ENCODE results near the gene BROX. TPM values are rescaled to one million over a fixed set of nuclear protein-coding genes. Genes with fewer than 3 reads are reported as not detected.

The BROX gene
- total RNA-seq, 5 donors from 2014 or later (not counting 1 experiment from before 2014, with no cell fraction given): 45.3 to 53.9 (median 52.0) TPM

- Mint-ChIP-seq H3K36me3 (peaks cover 8% of the 10 kb centered on the region), H3K4me3 (peak overlapping the region in 1 of 3 donors; percentile 62), H3K4me1 (peaks cover 13 to 23% (median 19%) of the 10 kb centered on the region in 3 donors), H3K27ac (peak overlapping the region; percentile 35 to 79), H3K27me3 (peaks cover 3 to 12% of the 10 kb centered on the region in 2 donors), H3K9me3 (peaks cover 7 to 13% (median 11%) of the 10 kb centered on the region in 3 donors)
- H3K9me3 ChIP-seq: no peaks in the 10 kb centered on the region
- DNase-seq: peak in 3 of 35 experiments; percentile 2 to 15 (median 3)
- ChIA-PET CTCF (no interaction called here), POLR2A (no interaction called here)
- peak in 2 of 4 experiments; percentile 27 to 58 for ATAC-seq (replicated peaks in 1 of 4)
- WGBS (ENCODE audit: insufficient coverage): no CpG with 5 or more reads among the region's 4 CpGs
- peaks cover 4 to 16% of the 10 kb centered on the region in 2 experiments for H3K4me1 ChIP-seq (ENCODE audit: control insufficient read depth in 1 of 2, extremely low read depth in 1 of 2, insufficient read depth in 2 of 2, low read length in 2 of 2)
- no peaks in the 10 kb centered on the region for H3K36me3 ChIP-seq (ENCODE audit: control insufficient read depth in 2 of 2, extremely low read depth in 1 of 2, insufficient read depth in 1 of 2, low read length in 1 of 2)
- H3K4me3 ChIP-seq (ENCODE audit: control insufficient read depth in 1 of 2, extremely low read depth in 1 of 2, low read length in 1 of 2): no peak overlapping the region
- H3K27me3 ChIP-seq (replicated peaks in 1 of 2; ENCODE audit: control insufficient read depth in 2 of 2, extremely low read depth in 1 of 2, insufficient read depth in 2 of 2, low read length in 1 of 2): peaks cover 0 to 3% of the 10 kb centered on the region in 2 experiments
- peak overlapping the region; percentile 19 for H3K27ac ChIP-seq (ENCODE audit: low read length)
Observed at GRCh38 chr1:222772996-222773379, 60.6 kb downstream of the BROX start.

GRCh38 chr1:222777463-222777862 is 65.1 kb downstream of the BROX start:
- H3K27me3 Mint-ChIP-seq: peaks cover 7 to 11% of the 10 kb centered on the region in 2 donors
- H3K36me3 Mint-ChIP-seq: no peaks in the 10 kb centered on the region
- ChIA-PET POLR2A (interaction anchor here in 1 of 2 donors (0.7 kb wide), 1 partner anchor 60 kb away, joined by 5 read pairs; no protein-coding TSS in a partner anchor), CTCF (no interaction called here)
- DNase-seq: no peak
- H3K4me1 Mint-ChIP-seq: peaks cover 9 to 12% (median 11%) of the 10 kb centered on the region in 3 donors
- Histone ChIP-seq H3K4me3 (ENCODE audit: control insufficient read depth in 1 of 2, extremely low read depth in 1 of 2, low read length in 1 of 2) (no peak overlapping the region), H3K36me3 (ENCODE audit: control insufficient read depth in 2 of 2, extremely low read depth in 1 of 2, insufficient read depth in 1 of 2, low read length in 1 of 2) (no peaks in the 10 kb centered on the region), H3K27ac (ENCODE audit: low read length) (no peak overlapping the region), H3K4me1 (ENCODE audit: control insufficient read depth in 1 of 2, extremely low read depth in 1 of 2, insufficient read depth in 2 of 2, low read length in 2 of 2) (peaks cover 0 to 6% of the 10 kb centered on the region in 2 experiments), H3K9me3 (no peaks in the 10 kb centered on the region), H3K27me3 (replicated peaks in 1 of 2; ENCODE audit: control insufficient read depth in 2 of 2, extremely low read depth in 1 of 2, insufficient read depth in 2 of 2, low read length in 1 of 2) (peaks cover 0 to 5% of the 10 kb centered on the region in 2 experiments)
- H3K27ac Mint-ChIP-seq: no peak overlapping the region
- no peaks in the 10 kb centered on the region for H3K9me3 Mint-ChIP-seq
- no peak overlapping the region for H3K4me3 Mint-ChIP-seq
- ATAC-seq (replicated peaks in 1 of 4): no peak
- no CpG with 5 or more reads among the region's 1 CpG for WGBS (ENCODE audit: insufficient coverage)

GRCh38 chr1:222777977-222778376 is 65.6 kb downstream of the BROX start:
- no peak overlapping the region for H3K27ac ChIP-seq (ENCODE audit: low read length)
- 80% methylated on average over 2 of the region's 2 CpGs for WGBS (ENCODE audit: insufficient coverage)
- CTCF ChIA-PET: no interaction called here
- peaks cover 0 to 3% of the 10 kb centered on the region in 2 experiments for H3K27me3 ChIP-seq (replicated peaks in 1 of 2; ENCODE audit: control insufficient read depth in 2 of 2, extremely low read depth in 1 of 2, insufficient read depth in 2 of 2, low read length in 1 of 2)
- no peak overlapping the region for H3K4me3 Mint-ChIP-seq
- POLR2A ChIA-PET: no interaction called here
- H3K4me1 ChIP-seq (ENCODE audit: control insufficient read depth in 1 of 2, extremely low read depth in 1 of 2, insufficient read depth in 2 of 2, low read length in 2 of 2): peaks cover 0 to 3% of the 10 kb centered on the region in 2 experiments
- peaks cover 7 to 11% of the 10 kb centered on the region in 2 donors for H3K27me3 Mint-ChIP-seq
- DNase-seq (no peak), ATAC-seq (replicated peaks in 1 of 4) (no peak)
- H3K27ac Mint-ChIP-seq: no peak overlapping the region
- H3K4me3 ChIP-seq (ENCODE audit: control insufficient read depth in 1 of 2, extremely low read depth in 1 of 2, low read length in 1 of 2): no peak overlapping the region
- no peaks in the 10 kb centered on the region for H3K36me3 ChIP-seq (ENCODE audit: control insufficient read depth in 2 of 2, extremely low read depth in 1 of 2, insufficient read depth in 1 of 2, low read length in 1 of 2)
- no peaks in the 10 kb centered on the region for H3K9me3 Mint-ChIP-seq
- no peaks in the 10 kb centered on the region for H3K9me3 ChIP-seq
- peaks cover 4 to 7% (median 6%) of the 10 kb centered on the region in 3 donors for H3K4me1 Mint-ChIP-seq
- no peaks in the 10 kb centered on the region for H3K36me3 Mint-ChIP-seq

GRCh38 chr1:222781251-222781650 is 68.9 kb downstream of the BROX start:
- Histone ChIP-seq H3K4me3 (ENCODE audit: control insufficient read depth in 1 of 2, extremely low read depth in 1 of 2, low read length in 1 of 2) (no peak overlapping the region), H3K9me3 (no peaks in the 10 kb centered on the region), H3K27me3 (replicated peaks in 1 of 2; ENCODE audit: control insufficient read depth in 2 of 2, extremely low read depth in 1 of 2, insufficient read depth in 2 of 2, low read length in 1 of 2) (peaks cover 0 to 3% of the 10 kb centered on the region in 2 experiments), H3K36me3 (ENCODE audit: control insufficient read depth in 2 of 2, extremely low read depth in 1 of 2, insufficient read depth in 1 of 2, low read length in 1 of 2) (no peaks in the 10 kb centered on the region), H3K27ac (ENCODE audit: low read length) (no peak overlapping the region), H3K4me1 (ENCODE audit: control insufficient read depth in 1 of 2, extremely low read depth in 1 of 2, insufficient read depth in 2 of 2, low read length in 2 of 2) (no peaks in the 10 kb centered on the region)
- no CpG with 5 or more reads among the region's 4 CpGs for WGBS (ENCODE audit: insufficient coverage)
- CTCF ChIA-PET: no interaction called here
- Mint-ChIP-seq H3K4me1 (no peaks in the 10 kb centered on the region), H3K36me3 (no peaks in the 10 kb centered on the region), H3K27ac (no peak overlapping the region), H3K4me3 (no peak overlapping the region), H3K27me3 (peaks cover 7 to 9% of the 10 kb centered on the region in 2 donors), H3K9me3 (no peaks in the 10 kb centered on the region)
- DNase-seq (no peak), ATAC-seq (replicated peaks in 1 of 4) (no peak)
- POLR2A ChIA-PET: no interaction called here

- H3K27me3 ChIP-seq (replicated peaks in 1 of 2; ENCODE audit: control insufficient read depth in 2 of 2, extremely low read depth in 1 of 2, insufficient read depth in 2 of 2, low read length in 1 of 2): peaks cover 0 to 3% of the 10 kb centered on the region in 2 experiments
- no peak for DNase-seq
- ChIA-PET CTCF (interaction anchor here in 1 of 2 donors (0.7 kb wide), 1 partner anchor 38 kb away, joined by 4 read pairs; no protein-coding TSS in a partner anchor), POLR2A (no interaction called here)
- H3K4me3 Mint-ChIP-seq: no peak overlapping the region
- H3K36me3 ChIP-seq (ENCODE audit: control insufficient read depth in 2 of 2, extremely low read depth in 1 of 2, insufficient read depth in 1 of 2, low read length in 1 of 2): no peaks in the 10 kb centered on the region
- no peak for ATAC-seq (replicated peaks in 1 of 4)
- no peaks in the 10 kb centered on the region for H3K9me3 Mint-ChIP-seq
- no peaks in the 10 kb centered on the region for H3K4me1 Mint-ChIP-seq
- H3K27ac Mint-ChIP-seq: no peak overlapping the region
- no peak overlapping the region for H3K4me3 ChIP-seq (ENCODE audit: control insufficient read depth in 1 of 2, extremely low read depth in 1 of 2, low read length in 1 of 2)
- no peaks in the 10 kb centered on the region for H3K4me1 ChIP-seq (ENCODE audit: control insufficient read depth in 1 of 2, extremely low read depth in 1 of 2, insufficient read depth in 2 of 2, low read length in 2 of 2)
- peaks cover 7 to 10% of the 10 kb centered on the region in 2 donors for H3K27me3 Mint-ChIP-seq
- no peaks in the 10 kb centered on the region for H3K36me3 Mint-ChIP-seq
- no peaks in the 10 kb centered on the region for H3K9me3 ChIP-seq
- H3K27ac ChIP-seq (ENCODE audit: low read length): no peak overlapping the region
Observed at GRCh38 chr1:222783051-222783450, 70.7 kb downstream of the BROX start.

GRCh38 chr1:222784371-222784770 is 72.0 kb downstream of the BROX start:
- H3K27me3 Mint-ChIP-seq: peaks cover 7 to 10% of the 10 kb centered on the region in 2 donors
- DNase-seq (no peak), ATAC-seq (replicated peaks in 1 of 4) (no peak)
- Histone ChIP-seq H3K4me1 (ENCODE audit: control insufficient read depth in 1 of 2, extremely low read depth in 1 of 2, insufficient read depth in 2 of 2, low read length in 2 of 2) (no peaks in the 10 kb centered on the region), H3K36me3 (ENCODE audit: control insufficient read depth in 2 of 2, extremely low read depth in 1 of 2, insufficient read depth in 1 of 2, low read length in 1 of 2) (no peaks in the 10 kb centered on the region), H3K27me3 (replicated peaks in 1 of 2; ENCODE audit: control insufficient read depth in 2 of 2, extremely low read depth in 1 of 2, insufficient read depth in 2 of 2, low read length in 1 of 2) (peaks cover 0 to 3% of the 10 kb centered on the region in 2 experiments), H3K4me3 (ENCODE audit: control insufficient read depth in 1 of 2, extremely low read depth in 1 of 2, low read length in 1 of 2) (no peak overlapping the region), H3K9me3 (no peaks in the 10 kb centered on the region), H3K27ac (ENCODE audit: low read length) (no peak overlapping the region)
- POLR2A ChIA-PET: no interaction called here
- no peak overlapping the region for H3K27ac Mint-ChIP-seq
- CTCF ChIA-PET: interaction anchor here in 1 of 2 donors (0.6 kb wide), 1 partner anchor 31 kb away, joined by 3 read pairs; no protein-coding TSS in a partner anchor
- no peak overlapping the region for H3K4me3 Mint-ChIP-seq
- no peaks in the 10 kb centered on the region for H3K4me1 Mint-ChIP-seq
- WGBS (ENCODE audit: insufficient coverage): 100% methylated on average over 1 of the region's 3 CpGs
- H3K9me3 Mint-ChIP-seq: no peaks in the 10 kb centered on the region
- H3K36me3 Mint-ChIP-seq: no peaks in the 10 kb centered on the region

All from T-cell (primary cell).